OCI-LY1 (cell line): ENCODE data around the gene NABP2.

ENCODE experiments used
- CTCF ChIP-seq: fragments of 200-600 bp; sonication (generic), shearing (Covaris generic); IDR thresholded peaks from 2 replicates; pipeline ENCODE4 v1.5.1; 2017; ENCODE audit warnings: mild to moderate bottlenecking, antibody characterized with exemption, low read length, moderate library complexity, mixed read lengths
- EZH2 ChIP-seq: fragments of 200-600 bp; sonication (generic), shearing (Covaris generic); IDR thresholded peaks from 2 replicates; pipeline ENCODE4 v1.8.0; 2017; ENCODE audit warnings: borderline replicate concordance, mixed run types, mild to moderate bottlenecking, antibody characterized with exemption, low read length, moderate library complexity, mixed read lengths

GRCh38 chr12:56208006-56208405, 16.1 kb upstream of the NABP2 start:
- TF ChIP-seq CTCF: no peak
- no peak for TF ChIP-seq EZH2
